ENCODE results near the gene ATP2C2.

The ATP2C2 gene

GRCh38 chr16:84351630-84352029 is 16.7 kb upstream of the ATP2C2 start:
- H3K9me3 ChIP-seq (ENCODE audit: control insufficient read depth, low read length) = no peaks in the 10 kb centered on the region
- H4K8ac ChIP-seq (ENCODE audit: low read length) = no peak overlapping the region
- peaks cover 24 to 31% of the 10 kb centered on the region in 2 experiments for H3K27me3 ChIP-seq (ENCODE audit: control insufficient read depth in 1 of 2, insufficient read depth in 1 of 2, low read length in 2 of 2)
- H3K18ac ChIP-seq (ENCODE audit: low read depth in 1 of 2, low read length in 2 of 2) = no peak overlapping the region
- no peak overlapping the region for H3K4me2 ChIP-seq (ENCODE audit: low read length, poor library complexity, severe bottlenecking)
- no peak for DNase-seq
- no peak overlapping the region for H3K4me3 ChIP-seq (ENCODE audit: insufficient read depth in 1 of 2, low read depth in 1 of 2, low read length in 2 of 2)
- no peak overlapping the region for H3K14ac ChIP-seq (ENCODE audit: low read length in 2 of 2)
- H2BK120ac ChIP-seq (ENCODE audit: low read depth, low read length) = no peak overlapping the region
- H2AK5ac ChIP-seq (ENCODE audit: low read length, severe bottlenecking) = no peak overlapping the region
- no peaks in the 10 kb centered on the region for H3K36me3 ChIP-seq (ENCODE audit: control insufficient read depth in 1 of 2, insufficient read depth in 2 of 2, low read depth in 1 of 2, low read length in 2 of 2)
- H3K23ac ChIP-seq (ENCODE audit: low read length in 2 of 2) = no peak overlapping the region
- H2BK5ac ChIP-seq (ENCODE audit: low read depth, low read length, poor library complexity, severe bottlenecking) = no peak overlapping the region
- WGBS = 94% methylated on average over 8 of the region's 8 CpGs
- no peaks in the 10 kb centered on the region for H3K79me1 ChIP-seq (replicated peaks; ENCODE audit: low read length, poor library complexity, severe bottlenecking)
- H3K4ac ChIP-seq (ENCODE audit: low read depth in 1 of 2, low read length in 2 of 2) = no peak overlapping the region
- H2BK12ac ChIP-seq (ENCODE audit: low read length in 2 of 2) = no peak overlapping the region
- peaks cover 1% of the 10 kb centered on the region for H3K4me1 ChIP-seq (ENCODE audit: control insufficient read depth, insufficient read depth, low read depth, low read length)
- H2BK15ac ChIP-seq (ENCODE audit: low read depth, poor library complexity, severe bottlenecking) = no peak overlapping the region
- no peak overlapping the region for H3K27ac ChIP-seq (ENCODE audit: low read length, poor library complexity, severe bottlenecking)
- no peak overlapping the region for H4K91ac ChIP-seq (ENCODE audit: low read length)
- no peak overlapping the region for H3K9ac ChIP-seq (ENCODE audit: low read length)
- H2AFZ ChIP-seq (ENCODE audit: low read depth, low read length) = no peak overlapping the region

- Histone ChIP-seq H2BK5ac (ENCODE audit: low read depth, low read length, poor library complexity, severe bottlenecking) (no peak overlapping the region), H3K9me3 (ENCODE audit: control insufficient read depth, low read length) (no peaks in the 10 kb centered on the region), H4K91ac (ENCODE audit: low read length) (no peak overlapping the region), H2AFZ (ENCODE audit: low read depth, low read length) (no peak overlapping the region), H3K4me2 (ENCODE audit: low read length, poor library complexity, severe bottlenecking) (no peak overlapping the region), H3K27me3 (ENCODE audit: control insufficient read depth in 1 of 2, insufficient read depth in 1 of 2, low read length in 2 of 2) (peaks cover 32 to 40% of the 10 kb centered on the region in 2 experiments), H3K79me1 (replicated peaks; ENCODE audit: low read length, poor library complexity, severe bottlenecking) (no peaks in the 10 kb centered on the region), H2AK5ac (ENCODE audit: low read length, severe bottlenecking) (no peak overlapping the region), H3K23ac (ENCODE audit: low read length in 2 of 2) (no peak overlapping the region), H3K18ac (ENCODE audit: low read depth in 1 of 2, low read length in 2 of 2) (no peak overlapping the region), H4K8ac (ENCODE audit: low read length) (no peak overlapping the region), H3K4me3 (ENCODE audit: insufficient read depth in 1 of 2, low read depth in 1 of 2, low read length in 2 of 2) (no peak overlapping the region), H3K4me1 (ENCODE audit: control insufficient read depth, insufficient read depth, low read depth, low read length) (peaks cover under 1% of the 10 kb centered on the region), H2BK12ac (ENCODE audit: low read length in 2 of 2) (no peak overlapping the region), H2BK120ac (ENCODE audit: low read depth, low read length) (no peak overlapping the region), H2BK15ac (ENCODE audit: low read depth, poor library complexity, severe bottlenecking) (no peak overlapping the region), H3K4ac (ENCODE audit: low read depth in 1 of 2, low read length in 2 of 2) (no peak overlapping the region), H3K9ac (ENCODE audit: low read length) (no peak overlapping the region), H3K14ac (ENCODE audit: low read length in 2 of 2) (no peak overlapping the region), H3K27ac (ENCODE audit: low read length, poor library complexity, severe bottlenecking) (no peak overlapping the region), H3K36me3 (ENCODE audit: control insufficient read depth in 1 of 2, insufficient read depth in 2 of 2, low read depth in 1 of 2, low read length in 2 of 2) (no peaks in the 10 kb centered on the region)
- 76% methylated on average over 6 of the region's 6 CpGs for WGBS
- DNase-seq = no peak
Measured at GRCh38 chr16:84354306-84354705, 14.0 kb upstream of the ATP2C2 start.

DNA sequence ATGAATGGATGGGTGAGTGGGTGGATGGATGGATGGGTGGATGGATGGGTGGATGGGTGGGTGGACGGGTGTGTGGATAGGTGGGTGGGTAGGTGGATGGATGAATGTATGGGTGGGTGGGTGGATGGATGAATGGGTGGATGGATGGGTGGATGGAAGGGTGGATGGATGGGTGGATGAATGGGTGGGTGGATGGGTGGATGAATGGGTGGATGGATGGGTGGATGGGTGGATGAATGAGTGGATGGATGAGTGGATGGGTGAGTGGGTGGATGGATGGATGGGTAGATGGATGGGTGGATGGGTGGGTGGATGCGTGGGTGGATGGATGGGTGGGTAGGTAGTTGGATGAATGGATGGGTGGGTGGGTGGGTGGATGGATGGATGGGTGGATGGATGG is 13.2 kb upstream of the ATP2C2 start:
- 76% methylated on average over 2 of the region's 2 CpGs for WGBS
- Histone ChIP-seq H2BK5ac (ENCODE audit: low read depth, low read length, poor library complexity, severe bottlenecking) (no peak overlapping the region), H2AFZ (ENCODE audit: low read depth, low read length) (no peak overlapping the region), H3K36me3 (ENCODE audit: control insufficient read depth in 1 of 2, insufficient read depth in 2 of 2, low read depth in 1 of 2, low read length in 2 of 2) (no peaks in the 10 kb centered on the region), H3K4me3 (ENCODE audit: insufficient read depth in 1 of 2, low read depth in 1 of 2, low read length in 2 of 2) (no peak overlapping the region), H3K14ac (ENCODE audit: low read length in 2 of 2) (no peak overlapping the region), H4K91ac (ENCODE audit: low read length) (no peak overlapping the region), H2BK120ac (ENCODE audit: low read depth, low read length) (no peak overlapping the region), H3K4me2 (ENCODE audit: low read length, poor library complexity, severe bottlenecking) (no peak overlapping the region), H3K27ac (ENCODE audit: low read length, poor library complexity, severe bottlenecking) (no peak overlapping the region), H3K9me3 (ENCODE audit: control insufficient read depth, low read length) (no peaks in the 10 kb centered on the region), H4K8ac (ENCODE audit: low read length) (no peak overlapping the region), H2BK12ac (ENCODE audit: low read length in 2 of 2) (no peak overlapping the region), H3K9ac (ENCODE audit: low read length) (no peak overlapping the region), H3K18ac (ENCODE audit: low read depth in 1 of 2, low read length in 2 of 2) (no peak overlapping the region), H2BK15ac (ENCODE audit: low read depth, poor library complexity, severe bottlenecking) (no peak overlapping the region), H3K23ac (ENCODE audit: low read length in 2 of 2) (no peak overlapping the region), H3K79me1 (replicated peaks; ENCODE audit: low read length, poor library complexity, severe bottlenecking) (no peaks in the 10 kb centered on the region), H3K4ac (ENCODE audit: low read depth in 1 of 2, low read length in 2 of 2) (no peak overlapping the region), H3K4me1 (ENCODE audit: control insufficient read depth, insufficient read depth, low read depth, low read length) (peaks cover 1% of the 10 kb centered on the region), H2AK5ac (ENCODE audit: low read length, severe bottlenecking) (no peak overlapping the region), H3K27me3 (ENCODE audit: control insufficient read depth in 1 of 2, insufficient read depth in 1 of 2, low read length in 2 of 2) (peaks cover 40% of the 10 kb centered on the region in 2 experiments)
- DNase-seq = no peak

- no peak overlapping the region for H3K9ac ChIP-seq (ENCODE audit: low read length)
- H3K4me1 ChIP-seq (ENCODE audit: control insufficient read depth, insufficient read depth, low read depth, low read length) = peaks cover 4% of the 10 kb centered on the region
- H3K14ac ChIP-seq (ENCODE audit: low read length in 2 of 2) = no peak overlapping the region
- DNase-seq = no peak
- no peaks in the 10 kb centered on the region for H3K36me3 ChIP-seq (ENCODE audit: control insufficient read depth in 1 of 2, insufficient read depth in 2 of 2, low read depth in 1 of 2, low read length in 2 of 2)
- no peak overlapping the region for H4K8ac ChIP-seq (ENCODE audit: low read length)
- H4K91ac ChIP-seq (ENCODE audit: low read length) = no peak overlapping the region
- H3K27me3 ChIP-seq (ENCODE audit: control insufficient read depth in 1 of 2, insufficient read depth in 1 of 2, low read length in 2 of 2) = peaks cover 40 to 44% of the 10 kb centered on the region in 2 experiments
- H2BK12ac ChIP-seq (ENCODE audit: low read length in 2 of 2) = no peak overlapping the region
- 79% methylated on average over 10 of the region's 10 CpGs for WGBS
- H3K23ac ChIP-seq (ENCODE audit: low read length in 2 of 2) = no peak overlapping the region
- no peak overlapping the region for H3K18ac ChIP-seq (ENCODE audit: low read depth in 1 of 2, low read length in 2 of 2)
- no peak overlapping the region for H3K4me2 ChIP-seq (ENCODE audit: low read length, poor library complexity, severe bottlenecking)
- no peaks in the 10 kb centered on the region for H3K9me3 ChIP-seq (ENCODE audit: control insufficient read depth, low read length)
- no peak overlapping the region for H2AK5ac ChIP-seq (ENCODE audit: low read length, severe bottlenecking)
- H2BK120ac ChIP-seq (ENCODE audit: low read depth, low read length) = no peak overlapping the region
- no peak overlapping the region for H2BK15ac ChIP-seq (ENCODE audit: low read depth, poor library complexity, severe bottlenecking)
- H2AFZ ChIP-seq (ENCODE audit: low read depth, low read length) = no peak overlapping the region
- no peak overlapping the region for H3K4me3 ChIP-seq (ENCODE audit: insufficient read depth in 1 of 2, low read depth in 1 of 2, low read length in 2 of 2)
- no peak overlapping the region for H3K4ac ChIP-seq (ENCODE audit: low read depth in 1 of 2, low read length in 2 of 2)
- no peaks in the 10 kb centered on the region for H3K79me1 ChIP-seq (replicated peaks; ENCODE audit: low read length, poor library complexity, severe bottlenecking)
- no peak overlapping the region for H3K27ac ChIP-seq (ENCODE audit: low read length, poor library complexity, severe bottlenecking)
- H2BK5ac ChIP-seq (ENCODE audit: low read depth, low read length, poor library complexity, severe bottlenecking) = no peak overlapping the region
Measured at GRCh38 chr16:84356176-84356575, 12.2 kb upstream of the ATP2C2 start.
